ENCODE data around the gene TOMM7. TPM values are rescaled to one million over a fixed set of nuclear protein-coding genes. Genes with fewer than 3 reads are reported as not detected.

The TOMM7 gene
- 100 to 1,000 TPM in 1 of 2 experiments, 10 to 100 TPM in 1; 73.7 to 254 TPM for total RNA-seq

DNA sequence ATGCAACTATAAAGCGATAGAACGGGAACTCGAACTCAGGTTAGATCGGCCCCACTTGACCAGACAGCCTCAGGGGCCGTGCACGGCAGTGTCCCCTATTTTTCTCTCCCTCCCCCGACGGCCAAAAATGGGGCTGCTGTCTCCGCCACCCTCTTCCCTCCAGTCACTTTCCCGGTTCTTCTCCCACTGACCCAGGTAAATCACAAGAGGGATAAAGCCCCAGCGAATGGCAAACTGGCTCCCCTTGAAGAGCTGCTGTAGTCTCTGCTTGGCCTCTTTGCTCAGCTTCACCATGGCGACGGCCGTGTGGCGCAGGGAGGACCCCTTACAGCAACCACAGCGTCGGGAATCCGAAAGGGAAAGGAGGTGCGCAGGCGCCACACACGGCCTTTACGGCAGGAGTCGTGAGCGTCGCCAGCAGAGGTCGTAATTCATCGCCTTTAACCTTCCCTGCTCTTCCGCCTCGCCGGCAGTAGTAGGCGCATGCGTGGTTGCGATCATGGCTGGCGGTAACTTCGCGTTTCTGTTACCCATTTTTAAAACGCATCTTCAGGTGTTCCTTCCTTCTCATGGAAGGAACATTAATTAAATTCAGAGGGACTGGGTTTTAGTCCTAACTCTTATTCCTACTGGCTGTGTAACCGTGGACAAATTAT is at the start of gene TOMM7:
Gene TOMM7, minus strand, starts transcription at position 364 of the 656 bp plus-strand sequence. Its CDS starts 70 bp downstream, at position 294.
- peaks cover 35% of the 10 kb centered on the region for H3K4me1 Mint-ChIP-seq
- ATAC-seq (peak; percentile 81), DNase-seq (peak; percentile 92)
- H3K27me3 Mint-ChIP-seq, result peaks cover 6% of the 10 kb centered on the region
- no peaks in the 10 kb centered on the region for H3K9me3 Mint-ChIP-seq (ENCODE audit: low read depth)
- peaks cover 12% of the 10 kb centered on the region for H3K36me3 Mint-ChIP-seq (ENCODE audit: low read depth)
- H3K27ac Mint-ChIP-seq, result peak within 1 kb of the TSS; percentile 93
- ChIA-PET CTCF (interaction anchor here (0.8 to 2.0 kb wide), 4 partner anchors 63 to 283 kb away, joined by 3 to 6 read pairs (median 4); partner anchors contain the start of gene KLHL7), POLR2A (interaction anchor here (0.6 kb wide), 1 partner anchor 277 kb away, joined by 5 read pairs; no protein-coding TSS in a partner anchor)
- intact Hi-C loops (cut with DNase I, micrococcal nuclease), result loop anchor here (1.0 to 5.0 kb wide), 12 partner anchors 32 to 706 kb away; partner anchors contain the start of genes HYCC1 (in 2 of the 2), KLHL7 (in 2 of the 2) and NUP42 (in 2 of the 2)
- peak within 1 kb of the TSS; percentile 98 for H3K4me3 Mint-ChIP-seq

GRCh38 chr7:22872096-22872807 is 49.6 kb upstream of the TOMM7 start:
- Mint-ChIP-seq H3K4me3 (no peak overlapping the region), H3K27me3 (no peaks in the 10 kb centered on the region)

DNA sequence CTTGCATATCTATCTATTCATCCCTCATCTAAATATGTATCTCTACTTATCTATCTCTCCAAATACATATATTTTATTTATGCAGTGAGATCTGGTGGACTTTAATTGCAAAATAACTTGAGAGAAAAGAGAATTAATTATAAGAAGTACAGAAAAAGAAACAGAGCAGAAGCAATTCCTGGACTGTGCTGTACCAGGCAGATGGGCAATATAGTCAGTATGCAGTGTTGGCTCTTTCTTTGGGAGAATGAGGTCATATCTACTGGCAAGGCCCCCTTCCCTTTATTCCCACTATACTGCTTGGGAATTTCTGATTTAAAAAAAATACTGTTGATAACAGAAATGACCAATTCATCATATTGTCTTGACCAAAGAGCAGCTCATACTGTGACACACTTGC is 49.0 kb upstream of the TOMM7 start:
- Mint-ChIP-seq H3K9me3 (ENCODE audit: low read depth) (no peaks in the 10 kb centered on the region), H3K4me1 (no peaks in the 10 kb centered on the region), H3K27ac (no peak overlapping the region), H3K4me3 (no peak overlapping the region), H3K27me3 (no peaks in the 10 kb centered on the region), H3K36me3 (ENCODE audit: low read depth) (peaks cover 18% of the 10 kb centered on the region)
- CTCF ChIA-PET, result no interaction called here
- DNase-seq (no peak), ATAC-seq (no peak)
- POLR2A ChIA-PET, result no interaction called here
- intact Hi-C loops (cut with DNase I, micrococcal nuclease), result no loop called here

More at GRCh38 chr7:22872096-22872807, 49.6 kb upstream of the TOMM7 start:
- Mint-ChIP-seq H3K27ac (no peak overlapping the region), H3K36me3 (ENCODE audit: low read depth) (peaks cover 14% of the 10 kb centered on the region), H3K9me3 (ENCODE audit: low read depth) (no peaks in the 10 kb centered on the region), H3K4me1 (no peaks in the 10 kb centered on the region)
- POLR2A ChIA-PET, result no interaction called here
- intact Hi-C loops (cut with DNase I, micrococcal nuclease), result no loop called here
- no peak for DNase-seq
- CTCF ChIA-PET, result interaction anchor here (0.6 kb wide), 1 partner anchor 12 kb away, joined by 4 read pairs; no protein-coding TSS in a partner anchor
- peak; percentile 55 for ATAC-seq

GRCh38 chr7:22868509-22868908 is 45.9 kb upstream of the TOMM7 start:
- POLR2A ChIA-PET, result no interaction called here
- CTCF ChIA-PET, result interaction anchor here (0.7 to 1.0 kb wide), 3 partner anchors 8 to 93 kb away, joined by 3 to 4 read pairs (median 3); no protein-coding TSS in a partner anchor
- intact Hi-C loops (cut with DNase I, micrococcal nuclease), result loop anchor here in 1 of 2 experiments (10.0 kb wide), 1 partner anchor 304 kb away; no protein-coding TSS in a partner anchor
- H3K27me3 Mint-ChIP-seq, result no peaks in the 10 kb centered on the region
- no peak for DNase-seq
- H3K27ac Mint-ChIP-seq, result no peak overlapping the region
- H3K4me3 Mint-ChIP-seq, result no peak overlapping the region
- no peak for ATAC-seq
- H3K9me3 Mint-ChIP-seq (ENCODE audit: low read depth), result no peaks in the 10 kb centered on the region
- H3K4me1 Mint-ChIP-seq, result peaks cover 3% of the 10 kb centered on the region
- peaks cover 33% of the 10 kb centered on the region for H3K36me3 Mint-ChIP-seq (ENCODE audit: low read depth)

DNA sequence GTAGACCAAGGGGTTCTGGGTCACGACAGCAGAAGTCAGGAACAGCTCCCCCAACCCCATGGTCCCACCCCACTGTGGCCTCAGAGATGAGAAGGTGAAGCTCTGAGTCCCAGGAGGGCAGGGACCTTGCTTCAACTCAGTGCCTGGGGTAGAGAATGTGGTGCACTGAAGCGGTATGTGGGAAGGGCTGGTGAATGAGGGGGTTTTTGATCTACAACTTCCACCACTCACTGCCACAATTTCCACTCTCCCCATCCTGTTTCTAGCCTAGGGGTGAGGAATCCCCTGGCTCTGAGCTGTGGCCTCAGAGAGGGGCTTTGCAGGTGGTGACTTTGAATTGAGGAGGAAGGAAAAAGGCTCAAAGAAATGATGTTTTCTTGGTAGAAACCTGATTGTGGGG is 44.9 kb upstream of the TOMM7 start:
- DNase-seq (no peak), ATAC-seq (no peak)
- CTCF ChIA-PET, result interaction anchor here (0.9 to 1.8 kb wide), 2 partner anchors 12 to 188 kb away, joined by 4 to 10 read pairs; no protein-coding TSS in a partner anchor
- Mint-ChIP-seq H3K4me1 (peaks cover 6% of the 10 kb centered on the region), H3K27ac (no peak overlapping the region), H3K27me3 (no peaks in the 10 kb centered on the region), H3K36me3 (ENCODE audit: low read depth) (peaks cover 41% of the 10 kb centered on the region), H3K4me3 (no peak overlapping the region), H3K9me3 (ENCODE audit: low read depth) (no peaks in the 10 kb centered on the region)
- POLR2A ChIA-PET, result no interaction called here
- intact Hi-C loops (cut with DNase I, micrococcal nuclease), result loop anchor here in 1 of 2 experiments (10.0 kb wide), 1 partner anchor 303 kb away; no protein-coding TSS in a partner anchor

DNA sequence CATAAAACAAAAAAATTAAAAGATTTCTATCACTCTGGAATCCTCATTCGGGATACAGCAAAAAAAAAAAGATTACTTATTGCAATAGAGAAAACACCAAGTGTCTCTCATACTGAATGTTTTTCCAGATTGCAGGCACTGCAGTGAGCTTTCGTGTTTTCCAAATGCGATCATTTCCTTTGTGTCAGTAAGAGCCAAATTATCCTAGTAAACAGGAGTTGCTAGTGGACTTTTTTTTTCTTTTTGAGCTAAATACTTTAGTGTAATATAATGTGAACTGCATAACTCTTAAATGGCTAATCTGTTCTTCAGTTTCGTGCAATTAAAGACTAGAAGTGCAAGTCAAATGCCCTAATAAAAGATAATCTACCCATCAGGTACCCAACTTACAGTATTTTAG is 44.4 kb upstream of the TOMM7 start:
- H3K4me3 Mint-ChIP-seq, result no peak overlapping the region
- peaks cover 44% of the 10 kb centered on the region for H3K36me3 Mint-ChIP-seq (ENCODE audit: low read depth)
- intact Hi-C loops (cut with DNase I, micrococcal nuclease), result loop anchor here in 1 of 2 experiments (10.0 kb wide), 1 partner anchor 302 kb away; no protein-coding TSS in a partner anchor
- CTCF ChIA-PET, result interaction anchor here (0.6 to 1.8 kb wide), 3 partner anchors 11 to 189 kb away, joined by 4 to 10 read pairs (median 4); no protein-coding TSS in a partner anchor
- no peaks in the 10 kb centered on the region for H3K9me3 Mint-ChIP-seq (ENCODE audit: low read depth)
- DNase-seq, result no peak
- H3K27ac Mint-ChIP-seq, result no peak overlapping the region
- ATAC-seq, result no peak
- POLR2A ChIA-PET, result no interaction called here
- H3K27me3 Mint-ChIP-seq, result no peaks in the 10 kb centered on the region
- H3K4me1 Mint-ChIP-seq, result peaks cover 9% of the 10 kb centered on the region

- peaks cover 53% of the 10 kb centered on the region for H3K36me3 Mint-ChIP-seq (ENCODE audit: low read depth)
- intact Hi-C loops (cut with DNase I, micrococcal nuclease), result loop anchor here in 1 of 2 experiments (10.0 kb wide), 1 partner anchor 301 kb away; no protein-coding TSS in a partner anchor
- POLR2A ChIA-PET, result no interaction called here
- peak; percentile 46 for ATAC-seq
- CTCF ChIA-PET, result interaction anchor here (1.5 kb wide), 1 partner anchor 25 kb away, joined by 3 read pairs; no protein-coding TSS in a partner anchor
- H3K9me3 Mint-ChIP-seq (ENCODE audit: low read depth), result no peaks in the 10 kb centered on the region
- H3K4me3 Mint-ChIP-seq, result no peak overlapping the region
- H3K27me3 Mint-ChIP-seq, result no peaks in the 10 kb centered on the region
- peaks cover 13% of the 10 kb centered on the region for H3K4me1 Mint-ChIP-seq
- peak; percentile 17 for DNase-seq
- no peak overlapping the region for H3K27ac Mint-ChIP-seq
Observed at GRCh38 chr7:22865602-22865960, 42.9 kb upstream of the TOMM7 start.

DNA sequence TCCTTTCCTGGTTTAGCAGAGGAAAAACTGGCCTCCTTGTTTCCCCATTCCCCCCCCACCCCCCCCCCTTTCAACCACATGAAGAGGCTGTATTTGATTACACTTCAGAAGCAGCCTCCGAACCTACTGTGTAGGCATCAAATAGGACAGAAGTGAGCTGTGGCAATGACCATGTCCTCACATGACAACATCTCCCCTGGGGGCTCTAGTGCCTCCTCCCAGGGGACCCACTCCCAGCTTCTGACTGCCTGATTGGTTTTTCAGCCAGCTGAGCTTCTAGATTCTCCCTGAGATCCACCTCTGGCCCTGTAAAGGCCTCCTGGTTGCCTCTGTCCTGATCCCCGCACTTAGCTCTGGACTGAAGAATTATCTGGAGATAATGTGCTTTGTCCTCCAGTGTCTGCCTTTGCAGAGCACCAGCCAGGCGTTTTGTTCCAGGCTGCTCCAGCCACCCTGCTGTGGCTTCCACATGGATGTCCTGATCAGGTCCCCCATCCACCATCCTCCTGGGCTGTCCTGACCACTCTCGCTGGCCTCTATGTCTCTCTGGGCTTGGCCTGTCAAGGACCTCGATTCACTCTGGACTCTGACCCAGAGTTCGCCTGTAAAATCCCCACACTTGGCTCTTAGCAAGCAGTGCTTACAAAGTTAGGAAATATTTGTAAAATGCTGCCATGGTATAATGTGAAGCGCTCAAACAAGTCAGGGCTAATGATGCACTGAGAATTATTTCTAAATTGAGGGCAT is 42.4 kb upstream of the TOMM7 start:
- Mint-ChIP-seq H3K4me1 (peaks cover 17% of the 10 kb centered on the region), H3K27ac (peak overlapping the region; percentile 24), H3K27me3 (no peaks in the 10 kb centered on the region), H3K4me3 (no peak overlapping the region), H3K36me3 (ENCODE audit: low read depth) (peaks cover 56% of the 10 kb centered on the region), H3K9me3 (ENCODE audit: low read depth) (no peaks in the 10 kb centered on the region)
- intact Hi-C loops (cut with DNase I, micrococcal nuclease), result loop anchor here in 1 of 2 experiments (10.0 kb wide), 1 partner anchor 300 kb away; no protein-coding TSS in a partner anchor
- CTCF ChIA-PET, result interaction anchor here (0.8 to 1.5 kb wide), 2 partner anchors 12 to 26 kb away, joined by 3 to 4 read pairs; no protein-coding TSS in a partner anchor
- DNase-seq (no peak), ATAC-seq (no peak)
- POLR2A ChIA-PET, result no interaction called here

- Mint-ChIP-seq H3K4me1 (peaks cover 24% of the 10 kb centered on the region), H3K27ac (peak overlapping the region; percentile 26), H3K27me3 (no peaks in the 10 kb centered on the region), H3K9me3 (ENCODE audit: low read depth) (no peaks in the 10 kb centered on the region), H3K4me3 (no peak overlapping the region), H3K36me3 (ENCODE audit: low read depth) (peaks cover 60% of the 10 kb centered on the region)
- no peak for DNase-seq
- intact Hi-C loops (cut with DNase I, micrococcal nuclease), result loop anchor here in 1 of 2 experiments (10.0 kb wide), 1 partner anchor 300 kb away; no protein-coding TSS in a partner anchor
- ChIA-PET POLR2A (no interaction called here), CTCF (interaction anchor here (0.8 to 1.5 kb wide), 2 partner anchors 12 to 27 kb away, joined by 3 to 4 read pairs; no protein-coding TSS in a partner anchor)
- peak; percentile 25 for ATAC-seq
Observed at GRCh38 chr7:22864301-22864700, 41.7 kb upstream of the TOMM7 start.

DNA sequence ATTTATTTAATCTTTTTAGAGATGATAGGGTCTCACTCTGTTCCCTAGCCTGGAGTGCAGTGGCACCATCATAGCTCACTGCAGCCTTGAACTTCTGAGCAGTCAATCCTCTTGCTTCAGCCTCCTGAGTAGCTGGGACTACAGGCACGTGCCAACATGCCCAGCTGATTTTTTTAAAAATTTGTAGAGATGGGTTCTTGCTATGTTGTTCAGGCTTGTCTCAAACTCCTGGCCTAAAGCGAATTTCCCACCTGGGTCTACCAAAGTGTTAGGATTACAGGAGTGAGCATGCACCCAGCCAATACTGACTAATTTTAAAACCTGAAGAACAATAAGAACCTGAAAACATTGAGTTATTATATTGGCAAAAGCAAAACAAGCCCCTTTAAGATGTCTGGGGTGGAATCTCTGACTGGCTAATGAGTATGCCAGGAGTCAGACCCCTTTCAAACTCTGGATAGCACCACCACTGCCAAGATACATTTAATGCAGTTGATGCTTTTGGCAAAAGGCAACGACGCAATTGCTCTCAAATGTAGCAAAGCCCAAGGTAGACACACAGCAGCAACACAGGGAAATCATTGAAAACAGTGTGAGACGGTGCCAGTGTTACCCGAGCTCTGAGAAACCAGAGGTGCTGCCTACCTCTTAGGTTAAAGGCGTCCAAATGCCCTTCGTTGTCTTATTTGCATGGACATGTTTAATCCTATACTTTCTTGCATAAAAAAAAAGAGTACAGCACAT is 40.7 kb upstream of the TOMM7 start:
- no peak for ATAC-seq
- CTCF ChIA-PET, result no interaction called here

More for the DNA sequence above, 40.7 kb upstream of the TOMM7 start:
- H3K9me3 Mint-ChIP-seq (ENCODE audit: low read depth), result no peaks in the 10 kb centered on the region
- no peak overlapping the region for H3K4me3 Mint-ChIP-seq
- H3K36me3 Mint-ChIP-seq (ENCODE audit: low read depth), result peaks cover 63% of the 10 kb centered on the region
- H3K27me3 Mint-ChIP-seq, result no peaks in the 10 kb centered on the region
- no peak for DNase-seq
- POLR2A ChIA-PET, result no interaction called here
- H3K27ac Mint-ChIP-seq, result no peak overlapping the region
- intact Hi-C loops (cut with DNase I, micrococcal nuclease), result loop anchor here in 1 of 2 experiments (10.0 kb wide), 1 partner anchor 299 kb away; no protein-coding TSS in a partner anchor
- peaks cover 34% of the 10 kb centered on the region for H3K4me1 Mint-ChIP-seq

Data from activated CD4-positive, alpha-beta T cell treated with anti-CD3 and anti-CD28 coated beads for 36 hours (primary cell).